ENCODE measurements around the gene MT1M. TPM values are rescaled to one million over a fixed set of nuclear protein-coding genes. Genes with fewer than 3 reads are reported as not detected.

MT1M gene
- total RNA-seq = 2.2 and 5.2 TPM in 2 replicates

DNA sequence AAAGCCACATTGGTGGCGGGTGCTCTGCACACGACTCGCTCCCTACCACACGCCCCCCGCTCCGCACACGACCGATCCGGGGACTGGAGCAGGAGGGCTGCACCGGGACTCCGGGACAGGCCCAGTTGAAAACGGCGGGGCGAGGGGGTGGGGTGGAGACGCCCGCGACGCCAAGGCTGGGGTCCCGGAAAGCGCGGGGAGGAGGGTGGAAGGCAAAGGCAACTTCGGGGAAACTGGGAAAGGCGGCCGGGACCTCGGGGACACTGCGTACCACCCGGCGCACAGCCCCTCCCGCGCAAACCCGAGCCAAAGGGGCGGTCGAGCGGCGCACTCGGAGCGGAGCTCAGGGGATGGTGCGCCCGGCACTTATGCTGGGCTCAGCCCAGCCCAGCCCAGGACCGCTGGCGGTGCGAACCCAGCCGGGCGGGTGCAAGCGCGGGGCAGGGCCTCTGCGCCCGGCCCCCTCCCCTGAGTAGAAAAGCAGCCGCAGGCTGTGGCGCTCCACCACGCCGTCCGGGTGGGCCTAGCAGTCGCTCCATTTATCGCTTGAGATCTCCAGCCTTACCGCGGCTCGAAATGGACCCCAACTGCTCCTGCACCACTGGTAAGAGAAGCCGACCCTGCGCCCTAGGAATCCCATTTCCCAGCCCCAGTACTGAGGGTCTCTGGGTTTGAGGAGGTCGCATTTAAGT, at the start of gene MT1M:
MT1M (plus strand) TSS at position 504 of the 692 bp plus-strand sequence; CDS start at position 577, 73 bp downstream.

GRCh38 chr16:56589141-56590039, 43.1 kb upstream of the MT1M start, which contains the start of gene MT3:
Gene MT3 (plus strand): TSS chr16:56589528. CDS start chr16:56589591, 63 bp downstream.

GRCh38 chr16:56608043-56608875, 24.2 kb upstream of the MT1M start, which contains the start of gene MT2A:
Gene MT2A (plus strand): TSS chr16:56608584. CDS start chr16:56608656, 72 bp downstream.

DNA sequence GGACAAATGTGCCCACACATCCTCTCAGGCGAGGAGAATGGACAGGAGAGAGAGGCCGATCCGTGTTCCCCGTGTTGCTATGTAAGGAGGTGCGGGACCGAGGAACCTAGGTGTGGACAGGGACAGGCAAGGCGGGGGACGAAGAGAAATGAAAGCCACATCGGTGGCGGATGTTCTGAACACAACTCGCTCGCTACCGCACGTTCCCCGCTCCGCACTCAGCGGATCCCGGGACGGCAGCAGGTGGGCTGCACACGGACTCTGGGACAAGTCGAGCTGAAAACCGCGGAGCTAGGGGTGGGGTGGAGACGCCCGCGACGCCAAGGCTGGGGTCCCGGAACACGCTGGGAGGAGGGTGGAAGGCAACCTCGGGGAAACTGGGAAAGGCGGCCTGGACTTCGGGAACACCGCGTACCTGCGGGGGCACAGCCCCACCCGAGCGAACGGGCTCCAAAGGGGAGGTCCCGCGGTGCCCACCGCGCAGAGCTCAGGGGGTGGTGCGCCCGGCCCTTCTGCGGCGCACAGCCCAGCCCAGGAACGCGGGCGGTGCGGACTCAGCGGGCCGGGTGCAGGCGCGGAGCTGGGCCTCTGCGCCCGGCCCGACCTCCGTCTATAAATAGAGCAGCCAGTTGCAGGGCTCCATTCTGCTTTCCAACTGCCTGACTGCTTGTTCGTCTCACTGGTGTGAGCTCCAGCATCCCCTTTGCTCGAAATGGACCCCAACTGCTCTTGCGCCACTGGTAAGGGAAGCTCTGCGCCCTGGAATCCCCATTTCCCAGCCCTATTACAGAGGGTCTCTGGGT, 7.1 kb upstream of the MT1M start, which contains the start of gene MT1E:
MT1E (plus strand) TSS at position 642 of the 803 bp plus-strand sequence; CDS start at position 713, 71 bp downstream.

DNA sequence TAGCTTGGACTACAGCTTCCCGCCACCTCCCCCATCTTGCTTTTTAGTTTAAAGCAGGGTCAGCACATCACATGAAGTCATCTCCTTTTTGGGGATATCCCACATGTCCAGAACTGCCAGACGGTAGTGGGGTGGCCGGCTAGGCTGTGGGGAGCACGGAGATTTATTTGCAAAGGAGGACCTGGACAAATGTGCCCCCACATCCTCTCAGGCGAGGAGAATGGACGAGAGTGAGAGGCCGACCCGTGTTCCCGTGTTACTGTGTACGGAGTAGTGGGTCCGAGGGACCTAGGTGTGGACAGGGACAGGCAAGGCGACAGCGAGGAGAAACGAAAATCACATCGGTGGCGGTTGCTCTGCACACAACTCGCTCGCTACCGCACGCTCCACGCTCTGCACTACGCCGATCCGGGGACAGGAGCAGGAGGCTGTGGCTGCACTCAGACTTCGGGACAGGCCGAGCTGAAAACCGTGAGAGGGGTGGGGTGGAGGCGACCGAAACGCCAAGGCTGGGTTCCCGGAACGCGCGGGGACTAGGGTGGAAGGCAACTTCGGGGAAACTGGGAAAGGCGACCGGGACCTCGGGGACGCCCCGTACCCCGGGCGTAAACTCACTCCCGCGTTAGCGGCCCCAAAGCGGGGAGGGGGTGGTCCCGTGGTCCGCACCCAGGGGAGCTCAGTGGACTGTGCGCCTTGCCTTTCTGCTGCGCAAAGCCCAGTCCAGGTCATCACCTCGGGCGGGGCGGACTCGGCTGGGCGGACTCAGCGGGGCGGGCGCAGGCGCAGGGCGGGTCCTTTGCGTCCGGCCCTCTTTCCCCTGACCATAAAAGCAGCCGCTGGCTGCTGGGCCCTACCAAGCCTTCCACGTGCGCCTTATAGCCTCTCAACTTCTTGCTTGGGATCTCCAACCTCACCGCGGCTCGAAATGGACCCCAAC, 5.6 kb downstream of the MT1M start, which contains the start of gene MT1A:
MT1A (plus strand) TSS at position 853 of the 937 bp plus-strand sequence; CDS start at position 926, 73 bp downstream.

DNA sequence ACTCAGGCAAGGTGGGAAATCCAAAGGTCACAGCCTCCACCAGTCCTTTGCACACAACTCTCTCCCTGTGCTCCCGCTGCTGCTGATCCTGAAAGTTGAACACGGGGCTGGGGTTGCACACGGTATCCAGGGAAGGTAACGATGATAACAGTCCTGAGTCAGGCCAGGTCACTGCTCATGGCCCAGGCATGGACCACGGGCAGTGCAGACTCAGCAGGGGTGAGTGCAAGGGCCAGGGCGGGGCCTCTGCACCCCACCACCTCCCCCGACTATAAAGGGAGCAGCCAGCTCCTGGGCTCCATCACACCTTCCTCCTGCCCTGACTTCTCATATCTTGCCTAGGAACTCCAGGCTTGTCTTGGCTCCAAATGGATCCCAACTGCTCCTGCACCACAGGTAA, 19.1 kb downstream of the MT1M start, which contains the start of gene MT1B:
MT1B (plus strand) TSS at position 301 of the 400 bp plus-strand sequence; CDS start at position 369, 68 bp downstream.

GRCh38 chr16:56657555-56658326, 25.3 kb downstream of the MT1M start, which contains the start of gene MT1F:
Gene MT1F (plus strand): TSS chr16:56657959. CDS start chr16:56658059, 100 bp downstream.

DNA sequence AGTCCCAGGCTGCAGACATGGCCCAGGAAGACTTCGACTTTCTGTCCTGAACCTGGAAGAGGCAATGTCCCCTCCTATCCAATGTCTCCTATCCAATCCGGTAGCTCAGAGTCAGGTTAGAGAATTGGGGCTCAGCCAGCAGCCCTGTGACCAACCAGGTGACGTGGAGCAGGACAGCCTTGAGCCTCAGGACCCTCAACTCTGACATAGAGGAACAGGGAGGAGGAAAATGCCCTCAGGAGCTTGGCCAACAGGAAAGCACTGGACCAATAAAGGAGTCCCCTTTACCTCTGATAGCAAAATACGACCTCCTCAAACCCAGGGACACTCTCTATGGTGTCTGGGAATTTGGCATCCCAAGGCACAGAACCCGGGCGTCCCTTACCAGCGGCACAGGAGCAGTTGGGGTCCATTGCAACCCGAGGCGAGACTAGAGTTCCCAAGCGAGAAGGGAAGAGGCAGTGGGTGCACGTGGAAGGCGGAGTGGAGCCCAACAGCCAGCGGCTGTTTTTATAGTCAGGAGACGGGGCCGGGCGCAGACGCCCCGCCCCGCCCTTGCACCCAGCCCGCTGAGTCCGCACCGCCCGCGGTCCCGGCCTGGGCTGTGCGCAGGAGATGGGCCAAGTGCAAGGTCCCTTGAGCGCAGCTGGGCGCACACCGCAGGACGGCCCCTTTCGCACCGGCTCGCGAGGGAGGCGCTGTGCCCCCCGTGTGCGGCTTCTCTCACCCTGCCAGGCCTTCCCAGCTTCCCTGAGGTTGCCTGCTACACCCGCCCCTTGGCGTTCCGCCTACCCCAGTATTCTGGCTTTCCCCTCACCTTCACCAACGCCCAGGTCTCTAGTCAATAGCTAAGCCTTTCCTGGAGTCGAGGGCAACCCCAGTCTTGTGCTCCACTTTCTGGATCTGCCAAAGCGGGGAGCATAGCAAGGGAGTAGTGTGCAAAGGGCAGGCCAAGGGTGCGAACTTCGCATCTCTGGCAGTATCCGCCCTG, 35.4 kb downstream of the MT1M start, which contains the start of gene MT1G:
MT1G (minus strand) TSS at position 485 of the 991 bp plus-strand sequence; CDS start at position 413, 72 bp downstream.

GRCh38 chr16:56669005-56669839, 36.8 kb downstream of the MT1M start, which contains the start of gene MT1H:
Gene MT1H (plus strand): TSS chr16:56669814. CDS start chr16:56669885, 71 bp downstream.

GRCh38 chr16:56681939-56682702, 49.7 kb downstream of the MT1M start, which contains the start of gene MT1X:
Gene MT1X (plus strand): TSS chr16:56682470. CDS start chr16:56682541, 71 bp downstream.

Other genes with a start within 250 kb of the MT1M start
- gene AMFR, start 207.1 kb upstream of the MT1M start, total RNA-seq = 215 and 286 TPM in 2 replicates
- gene NUDT21, start 181.3 kb upstream of the MT1M start, total RNA-seq = 61.4 and 68.2 TPM in 2 replicates
- gene OGFOD1, start 181.1 kb upstream of the MT1M start, total RNA-seq = 67.3 and 95.7 TPM in 2 replicates
- 43.9 and 62.4 TPM in 2 replicates for gene BBS2, start 112.6 kb upstream of the MT1M start, total RNA-seq
- gene MT4, start 67.6 kb upstream of the MT1M start, total RNA-seq = not detected in 2 replicates
- gene MT3, start 43.1 kb upstream of the MT1M start, total RNA-seq = not detected in 2 replicates
- gene MT2A, start 24.1 kb upstream of the MT1M start, total RNA-seq = 118 and 174 TPM in 2 replicates
- 131 and 212 TPM in 2 replicates for gene MT1E, start 6.9 kb upstream of the MT1M start, total RNA-seq
- gene MT1A, start 6.0 kb downstream of the MT1M start, total RNA-seq = 3.2 and 3.3 TPM in 2 replicates
- gene MT1B, start 19.2 kb downstream of the MT1M start, total RNA-seq = not detected in 2 replicates
- 0.99 and 1.0 TPM in 2 replicates for gene MT1F, start 25.3 kb downstream of the MT1M start, total RNA-seq
- gene MT1G, start 35.4 kb downstream of the MT1M start, total RNA-seq = not detected in 2 replicates
- gene MT1H, start 37.2 kb downstream of the MT1M start, total RNA-seq = not detected in 2 replicates
- gene MT1X, start 49.8 kb downstream of the MT1M start, total RNA-seq = 13.8 and 27.1 TPM in 2 replicates
- gene NUP93, start 97.5 kb downstream of the MT1M start, total RNA-seq = 71.1 and 119 TPM in 2 replicates
- gene SLC12A3, start 232.5 kb downstream of the MT1M start, total RNA-seq = not detected in 2 replicates